Right atrium auricular region (tissue), 2 donors: ENCODE results near the gene SERPINE2. TPM values are rescaled to one million over a fixed set of nuclear protein-coding genes. Genes with fewer than 3 reads are reported as not detected.

Source experiments
- DNase-seq: peaks from one replicate; pipeline ENCODE4 v3.0.0-alpha.2; 2019; ENCODE audit warnings: low spot score
- H3K27ac ChIP-seq, 2 donors: fragments of 200-600 bp; sonication (generic); 1 replicate in 1 of 2; 2 replicates in 1 of 2; pipeline ENCODE4 v1.5.1; 2016 to 2019
- H3K27me3 ChIP-seq, 2 donors: fragments of 200-600 bp; sonication (generic); one replicate each; pipeline versions ENCODE4 v1.5.1 to v1.6.0; 2017 to 2019
- H3K36me3 ChIP-seq: fragments of 200-600 bp; sonication (generic); one replicate; pipeline ENCODE4 v1.5.1; 2016
- H3K4me1 ChIP-seq, 2 donors: fragments of 200-600 bp; sonication (generic); one replicate each; pipeline versions ENCODE4 v1.5.1 to v1.6.0; 2017 to 2019
- H3K4me3 ChIP-seq, 2 donors: fragments of 200-600 bp; sonication (generic); 1 replicate in 1 of 2; 2 replicates in 1 of 2; pipeline ENCODE4 v1.5.1; 2017 to 2019; ENCODE audit warnings: mild to moderate bottlenecking in 1 of 2, moderate library complexity in 1 of 2
- H3K9me3 ChIP-seq, 2 donors: fragments of 200-600 bp; sonication (generic); one replicate each; pipeline ENCODE4 v1.5.1; 2019
- CTCF ChIP-seq, 2 donors: fragments of 200-600 bp; sonication (generic); IDR thresholded peaks; one replicate each; pipeline ENCODE4 v1.5.1; 2019; ENCODE audit warnings: antibody characterized with exemption in 2 of 2
- total RNA-seq, 2 donors: library from RNA; depleted of rRNA; stranded (reverse); fragments of >200 nt; gene quantifications; one replicate each; pipeline ENCODE4 v1.1.0, GENCODE V29; 2016

The SERPINE2 gene
- total RNA-seq, 2 donors from 2014 or later = 20.2 to 54.3 TPM

GRCh38 chr2:223949241-223949840 lies 89.7 kb downstream of the SERPINE2 start:
- peaks cover 0 to 9% of the 10 kb centered on the region in 2 donors for H3K4me1 ChIP-seq
- TF ChIP-seq CTCF (IDR thresholded peaks at IDR 0.05) = no peak
- H3K27ac ChIP-seq = no peak overlapping the region
- no peaks in the 10 kb centered on the region for H3K27me3 ChIP-seq
- H3K36me3 ChIP-seq = no peaks in the 10 kb centered on the region
- no peak overlapping the region for H3K4me3 ChIP-seq
- DNase-seq = no peak
- H3K9me3 ChIP-seq = no peaks in the 10 kb centered on the region

GRCh38 chr2:223947711-223948205 lies 91.3 kb downstream of the SERPINE2 start:
- H3K27ac ChIP-seq = no peak overlapping the region
- H3K27me3 ChIP-seq = no peaks in the 10 kb centered on the region
- H3K36me3 ChIP-seq = no peaks in the 10 kb centered on the region
- no peak for DNase-seq
- no peak overlapping the region for H3K4me3 ChIP-seq
- peaks cover 0 to 21% of the 10 kb centered on the region in 2 donors for H3K4me1 ChIP-seq
- no peaks in the 10 kb centered on the region for H3K9me3 ChIP-seq
- no peak for TF ChIP-seq CTCF (IDR thresholded peaks at IDR 0.05)

DNA sequence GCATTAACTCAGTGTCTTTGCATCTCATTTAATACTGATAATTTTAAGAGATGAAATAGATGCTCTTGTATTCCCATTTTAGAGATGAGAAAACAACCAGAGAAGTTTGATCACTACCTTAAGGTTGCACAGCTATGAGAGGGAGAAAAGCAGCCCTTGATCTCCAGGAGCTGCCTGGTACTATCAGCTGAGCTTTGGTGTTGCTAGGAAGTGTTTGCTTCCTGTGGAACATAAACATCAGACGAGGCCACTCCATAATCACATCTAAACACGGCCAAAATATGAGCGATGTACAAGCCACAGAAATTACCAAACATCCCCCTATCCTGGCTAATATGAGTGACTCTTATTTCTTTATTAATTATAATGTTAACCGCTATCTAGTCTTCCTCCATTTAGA lies 93.3 kb downstream of the SERPINE2 start:
- Histone ChIP-seq H3K4me3 (no peak overlapping the region), H3K27me3 (no peaks in the 10 kb centered on the region), H3K36me3 (no peaks in the 10 kb centered on the region), H3K9me3 (no peaks in the 10 kb centered on the region), H3K27ac (no peak overlapping the region), H3K4me1 (peaks cover 0 to 36% of the 10 kb centered on the region in 2 donors)
- no peak for DNase-seq
- TF ChIP-seq CTCF (IDR thresholded peaks at IDR 0.05) = no peak

DNA sequence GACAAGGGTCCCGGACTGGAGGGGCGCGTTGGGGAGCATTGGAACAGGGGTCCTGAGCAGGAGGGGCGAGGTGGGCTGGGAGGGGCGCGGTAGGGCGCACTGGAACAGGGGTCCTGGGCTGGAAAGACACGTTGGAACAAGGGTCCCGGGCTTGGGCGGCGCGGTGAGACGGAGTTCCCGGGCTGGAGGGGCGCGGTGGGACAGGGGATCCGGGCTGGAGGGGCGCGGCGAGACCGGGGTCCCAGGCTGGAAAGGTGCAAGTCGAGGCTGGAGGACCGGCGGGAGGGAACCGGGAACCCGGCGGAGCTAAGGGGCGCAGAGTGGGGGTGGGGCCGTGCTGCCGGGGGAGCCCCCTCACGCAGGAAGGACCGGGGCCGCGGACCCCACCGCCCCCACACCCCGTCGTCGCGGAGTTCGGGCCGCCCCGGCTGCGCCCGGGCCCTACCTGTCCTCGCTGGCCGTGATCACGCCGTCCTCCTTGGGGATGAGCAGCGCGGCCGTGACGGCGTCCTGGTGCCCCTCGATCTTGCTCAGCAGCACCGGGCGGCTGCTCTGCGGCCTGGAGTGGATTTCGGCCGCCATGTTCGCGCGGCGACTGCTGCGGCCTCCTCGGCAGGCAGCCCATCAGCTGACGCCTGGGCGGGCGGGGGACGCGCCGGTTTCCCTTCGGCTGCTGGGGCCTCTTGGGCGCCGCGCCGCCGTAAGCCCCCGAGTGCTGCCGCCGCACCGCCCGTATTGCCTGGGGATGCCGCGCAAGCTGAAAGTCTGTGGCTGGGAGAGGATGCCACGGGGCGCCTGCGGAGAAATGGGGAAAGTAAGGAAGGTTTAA lies 94.2 kb downstream of the SERPINE2 start, which contains the start of gene WDFY1:
WDFY1 (minus strand) TSS at position 633 of the 829 bp plus-strand sequence; CDS start at position 582, 51 bp downstream.
- peak in 1 of 2 donors; percentile 15 for TF ChIP-seq CTCF (IDR thresholded peaks at IDR 0.05)
- Histone ChIP-seq H3K36me3 (no peaks in the 10 kb centered on the region), H3K4me3 (peak within 1 kb of the TSS; percentile 98), H3K27ac (peak within 1 kb of the TSS; percentile 93 to 99), H3K4me1 (peaks cover 0 to 36% of the 10 kb centered on the region in 2 donors), H3K27me3 (no peaks in the 10 kb centered on the region), H3K9me3 (no peaks in the 10 kb centered on the region)
- peak; percentile 87 for DNase-seq

DNA sequence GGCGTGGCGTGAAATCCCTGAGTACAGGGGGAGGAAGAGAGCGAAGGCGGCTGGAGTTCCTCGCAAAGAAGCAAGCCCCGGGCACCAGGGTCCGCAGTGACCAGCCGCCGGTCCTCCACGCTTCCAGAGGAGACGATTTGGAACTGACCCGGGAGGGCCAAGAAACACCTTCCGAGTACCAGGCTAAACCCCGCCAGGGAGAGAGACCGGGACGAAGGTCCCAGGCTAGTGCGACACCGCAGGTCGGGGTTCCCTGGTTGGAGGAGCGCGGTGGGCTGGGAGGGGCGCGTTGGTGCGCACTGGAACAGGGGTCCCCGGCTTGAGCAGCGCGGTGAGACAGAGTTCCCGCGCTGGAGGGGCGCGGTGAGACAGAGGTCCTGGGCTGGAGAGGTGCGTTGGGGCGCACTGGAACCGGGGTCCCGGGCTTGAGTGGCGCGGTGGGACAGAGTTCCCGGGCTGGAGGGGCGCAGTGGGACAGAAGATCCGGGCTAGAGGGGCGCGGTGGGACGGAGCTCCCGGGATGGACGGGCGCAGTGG lies 94.9 kb downstream of the SERPINE2 start:
- H3K36me3 ChIP-seq = no peaks in the 10 kb centered on the region
- peak overlapping the region; percentile 98 for H3K4me3 ChIP-seq
- H3K27ac ChIP-seq = peak overlapping the region; percentile 93 to 99
- H3K27me3 ChIP-seq = no peaks in the 10 kb centered on the region
- H3K9me3 ChIP-seq = no peaks in the 10 kb centered on the region
- no peak for DNase-seq
- no peak for TF ChIP-seq CTCF (IDR thresholded peaks at IDR 0.05)
- peaks cover 0 to 36% of the 10 kb centered on the region in 2 donors for H3K4me1 ChIP-seq
